Stimulated activated CD8-positive, alpha-beta memory T cell treated with anti-CD3 and anti-CD28 coated beads, Interleukin-7, amount 100 ng/mL, for 4 hours (primary cell): ENCODE measurements around the gene STAMBP.

Experiments
- DNase-seq, 2 donors: peaks; one replicate each; pipeline ENCODE4 v3.0.0-alpha.2; 2020; ENCODE audit warnings: low read depth in 2 of 2

The STAMBP gene

DNA sequence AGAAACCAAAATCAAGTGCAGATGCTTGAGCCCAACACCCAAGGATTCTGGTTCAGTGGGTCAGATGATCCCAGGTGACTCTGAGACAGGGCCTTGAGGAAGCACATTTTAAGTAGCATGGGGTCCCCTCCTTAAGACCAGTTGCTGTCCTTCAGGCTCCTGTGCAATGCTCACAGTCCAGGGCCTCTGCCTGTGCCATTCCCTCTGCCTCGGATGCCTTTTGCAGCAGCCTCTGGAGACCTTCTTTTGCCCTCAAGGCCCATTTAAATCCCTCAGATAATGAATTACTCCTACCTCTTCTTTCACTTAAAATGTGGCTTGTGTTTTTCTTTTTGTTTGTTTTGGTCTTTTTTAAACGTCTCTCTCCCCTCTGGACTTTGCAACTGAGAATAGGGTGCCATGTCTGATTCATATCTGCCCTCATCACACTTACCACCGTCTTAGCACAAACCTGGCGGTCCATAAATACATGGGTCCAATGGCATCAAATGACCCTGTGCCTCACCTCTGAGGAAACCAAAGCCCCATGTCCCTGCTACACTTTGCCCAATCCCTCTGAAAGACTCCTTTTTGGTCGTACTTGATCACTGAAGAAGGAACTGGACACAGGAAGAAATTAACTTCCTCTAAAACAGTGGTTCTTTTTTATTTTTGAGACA, 78.2 kb downstream of the STAMBP start:
- no peak for DNase-seq

DNA sequence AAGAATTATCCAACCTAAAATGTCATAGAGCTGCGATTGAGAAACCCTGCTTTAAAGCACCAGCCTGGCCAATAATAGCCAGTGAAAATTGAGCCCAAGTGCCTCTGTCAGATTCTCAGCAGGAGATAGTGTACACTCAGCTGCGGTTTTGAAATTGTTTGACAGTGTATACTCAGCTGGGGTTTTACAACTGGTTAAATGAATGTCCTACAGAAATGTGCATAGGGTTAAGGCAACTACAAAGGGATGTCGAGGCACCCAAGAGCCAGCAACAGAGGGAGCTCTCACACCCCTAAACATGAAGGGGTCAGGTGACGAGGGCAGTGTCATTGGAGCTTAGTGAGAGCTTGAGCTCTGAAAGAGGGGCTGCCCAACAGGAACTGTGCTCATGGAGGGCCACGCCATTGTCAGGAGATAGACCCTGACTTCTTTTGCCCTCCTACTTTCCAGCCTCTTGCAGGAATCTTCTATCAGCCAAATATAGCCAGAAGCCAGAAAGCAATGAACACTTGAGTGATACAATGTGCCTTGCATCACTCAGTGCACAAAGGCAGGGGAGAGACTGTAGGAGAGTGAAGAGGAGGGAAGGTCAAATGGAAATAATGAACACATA, 79.2 kb downstream of the STAMBP start:
- peak; percentile 40 to 45 for DNase-seq

DNA sequence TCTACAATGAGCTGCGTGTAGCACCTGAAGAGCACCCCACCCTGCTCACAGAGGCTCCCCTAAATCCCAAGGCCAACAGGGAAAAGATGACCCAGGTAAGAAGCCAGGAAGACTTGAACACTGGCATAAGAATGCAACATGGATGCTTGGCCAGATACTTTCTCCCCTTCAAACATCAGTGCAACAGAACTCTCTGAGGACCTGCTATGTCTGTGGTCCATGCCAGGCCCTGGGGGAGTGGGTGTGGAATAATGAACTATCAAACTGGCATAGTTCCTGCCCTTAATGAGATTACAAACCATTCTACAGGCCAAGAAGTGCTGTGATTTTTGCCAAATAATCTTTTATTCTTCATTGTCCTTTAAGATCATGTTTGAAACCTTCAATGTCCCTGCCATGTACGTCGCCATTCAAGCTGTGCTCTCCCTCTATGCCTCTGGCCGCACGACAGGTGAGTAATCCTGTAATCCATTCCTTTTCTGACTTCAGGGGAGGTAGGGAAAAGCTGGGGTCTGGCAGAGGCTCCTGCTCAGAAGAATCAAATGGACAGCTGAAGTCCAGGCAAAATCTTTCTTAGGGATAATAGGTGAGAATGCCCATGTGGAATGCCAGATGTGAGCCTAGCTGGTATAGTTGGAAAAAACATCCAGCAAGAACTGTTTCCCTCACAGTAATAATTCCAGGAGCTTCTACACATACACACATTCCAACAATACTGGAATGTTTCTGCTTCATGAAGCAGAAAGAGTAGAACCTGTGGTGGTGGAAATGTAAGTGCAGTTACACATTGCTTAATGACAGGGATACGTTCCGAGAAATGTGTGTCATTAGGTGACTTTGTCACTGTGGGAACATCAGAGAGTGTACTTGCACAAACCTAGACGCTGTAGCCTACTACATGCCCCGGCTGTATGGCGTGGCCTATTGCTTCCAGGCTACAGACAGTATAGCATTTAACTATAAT, 80.2 kb downstream of the STAMBP start:
- DNase-seq = no peak

DNA sequence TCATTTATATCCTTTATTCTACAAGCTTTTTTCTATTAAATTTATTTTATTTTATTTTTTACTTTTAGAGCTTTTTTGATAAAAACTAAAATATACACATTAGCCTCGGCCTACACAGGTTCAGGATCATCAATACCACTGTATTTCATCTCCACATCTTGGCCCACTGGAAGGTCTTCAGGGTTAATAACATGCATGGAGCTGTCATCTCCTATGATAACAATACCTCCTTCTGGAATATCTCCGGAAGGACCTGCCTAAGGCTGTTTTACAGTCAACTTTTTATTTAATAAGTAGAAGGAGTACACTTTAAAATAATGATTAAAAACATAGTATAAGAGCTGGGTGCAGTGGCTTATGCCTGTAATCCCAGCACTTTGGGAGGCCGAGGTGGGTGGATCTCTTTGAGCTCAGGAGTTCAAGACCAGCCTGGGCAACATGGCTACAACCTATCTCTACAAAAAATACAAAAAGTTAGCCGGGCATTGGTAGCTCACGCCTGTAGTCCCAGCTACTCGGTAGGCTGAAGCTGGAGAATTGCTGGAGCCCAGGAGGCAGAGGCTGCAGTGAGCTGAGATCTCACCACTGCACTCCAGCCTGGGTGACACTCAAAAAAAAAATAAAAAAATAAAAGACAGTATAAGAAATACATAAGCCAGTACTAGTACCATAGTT, 82.2 kb downstream of the STAMBP start:
- DNase-seq = no peak

DNA sequence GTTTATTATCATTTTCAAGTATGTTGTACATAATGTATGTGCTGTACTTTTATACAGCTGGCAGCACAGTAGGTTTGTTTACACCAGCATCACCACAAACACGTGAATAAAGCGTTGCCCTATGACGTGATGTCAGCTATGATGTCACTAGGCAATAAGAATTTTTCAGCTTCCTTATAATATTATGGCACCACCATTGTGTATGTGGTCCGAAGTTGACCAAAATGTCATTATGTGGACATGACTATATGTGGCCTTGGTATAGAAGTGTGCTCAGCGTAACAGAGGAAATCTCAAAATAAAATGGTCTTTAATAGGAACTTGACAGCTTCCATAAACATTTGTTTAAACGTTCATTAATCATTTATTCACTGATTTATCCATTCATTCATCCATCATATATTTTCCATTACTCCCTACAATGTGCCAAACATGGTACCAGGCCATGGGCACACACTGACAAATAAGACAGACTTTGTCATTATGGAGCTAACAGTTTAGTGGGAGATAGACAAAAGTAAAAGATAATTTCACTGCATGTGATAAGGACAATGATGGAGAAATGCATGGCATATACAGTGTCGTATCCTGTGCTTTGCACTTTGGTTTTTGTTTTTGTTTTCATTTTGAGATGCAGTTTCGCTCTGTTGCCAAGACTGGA, 82.9 kb downstream of the STAMBP start:
- DNase-seq = no peak

DNA sequence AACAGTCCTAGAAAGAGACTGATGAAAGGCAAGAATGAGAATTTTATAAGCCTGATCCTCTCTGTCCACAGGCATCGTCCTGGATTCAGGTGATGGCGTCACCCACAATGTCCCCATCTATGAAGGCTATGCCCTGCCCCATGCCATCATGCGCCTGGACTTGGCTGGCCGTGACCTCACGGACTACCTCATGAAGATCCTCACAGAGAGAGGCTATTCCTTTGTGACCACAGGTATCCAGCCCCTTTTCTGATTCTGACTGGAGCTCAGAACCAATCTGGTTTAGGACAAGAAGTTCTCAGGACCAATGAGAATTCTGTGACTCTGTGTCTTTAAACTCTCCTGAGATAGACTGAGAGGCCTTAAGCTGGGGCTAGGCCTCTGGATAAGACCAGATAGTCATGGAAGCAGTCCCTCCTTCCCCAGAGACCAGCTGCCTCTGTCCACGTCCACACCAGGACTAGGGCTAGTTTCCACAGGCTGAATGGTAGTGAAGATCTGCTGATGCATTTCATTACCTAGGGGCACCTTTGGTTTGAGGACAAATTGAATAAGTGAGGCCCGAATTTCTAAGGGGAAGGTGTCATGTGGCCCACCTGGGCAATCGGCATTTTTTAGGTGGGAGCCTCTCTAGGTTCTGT, 84.8 kb downstream of the STAMBP start:
- no peak for DNase-seq

DNA sequence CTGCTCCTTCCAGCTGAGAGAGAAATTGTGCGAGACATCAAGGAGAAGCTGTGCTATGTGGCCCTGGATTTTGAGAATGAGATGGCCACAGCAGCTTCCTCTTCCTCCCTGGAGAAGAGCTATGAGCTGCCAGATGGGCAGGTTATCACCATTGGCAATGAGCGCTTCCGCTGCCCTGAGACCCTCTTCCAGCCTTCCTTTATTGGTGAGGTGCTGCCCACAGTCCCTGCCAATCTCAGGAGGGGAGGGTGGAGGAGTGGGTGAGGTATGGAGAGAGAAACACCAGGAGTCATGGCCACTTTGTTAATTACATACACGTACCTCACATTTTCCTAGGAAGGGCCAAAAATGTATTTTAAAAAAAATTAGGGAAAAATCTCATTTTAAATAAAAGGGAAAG, 85.9 kb downstream of the STAMBP start:
- DNase-seq = no peak

DNA sequence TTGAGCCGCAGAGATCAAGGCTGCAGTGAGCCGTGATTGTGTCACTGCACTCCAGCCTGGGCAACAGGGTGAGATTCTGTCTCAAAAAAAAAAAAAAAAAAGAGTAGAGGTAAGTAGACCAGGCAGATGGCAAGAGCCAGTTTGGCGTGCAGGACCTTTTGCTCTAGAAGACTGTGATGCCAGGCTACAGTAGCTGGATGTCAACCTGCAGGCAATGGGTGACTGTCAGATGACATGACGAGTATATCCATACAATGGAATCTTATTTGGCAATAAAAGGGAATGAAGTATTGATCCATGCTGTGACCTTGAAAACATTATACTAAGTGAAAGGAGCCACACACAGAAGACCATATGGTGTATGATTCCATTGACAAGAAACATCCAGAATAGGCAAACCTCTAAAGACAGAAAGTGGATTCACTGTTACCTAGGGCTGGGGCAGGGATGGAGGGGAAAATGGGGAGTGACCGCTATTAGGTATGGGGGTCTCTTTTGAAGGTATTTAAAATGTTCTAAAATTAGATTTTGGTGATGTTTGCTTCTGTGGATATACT, 86.8 kb downstream of the STAMBP start:
- no peak for DNase-seq

DNA sequence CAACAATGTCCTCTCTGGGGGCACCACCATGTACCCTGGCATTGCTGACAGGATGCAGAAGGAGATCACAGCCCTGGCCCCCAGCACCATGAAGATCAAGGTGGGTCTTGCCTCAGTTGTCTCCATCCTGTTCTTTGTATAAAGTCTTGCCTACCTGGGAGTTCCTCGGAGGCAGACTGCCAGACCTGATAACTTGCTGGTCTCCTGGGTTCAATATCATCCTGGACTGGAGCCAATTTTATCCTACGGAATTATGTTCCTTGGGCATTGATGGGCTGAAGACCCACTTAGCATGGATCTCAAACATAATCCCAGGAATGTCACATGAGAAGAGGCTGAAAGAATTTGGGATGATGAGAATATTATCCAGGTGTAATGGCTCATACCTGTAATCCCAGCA, 87.9 kb downstream of the STAMBP start:
- no peak for DNase-seq

DNA sequence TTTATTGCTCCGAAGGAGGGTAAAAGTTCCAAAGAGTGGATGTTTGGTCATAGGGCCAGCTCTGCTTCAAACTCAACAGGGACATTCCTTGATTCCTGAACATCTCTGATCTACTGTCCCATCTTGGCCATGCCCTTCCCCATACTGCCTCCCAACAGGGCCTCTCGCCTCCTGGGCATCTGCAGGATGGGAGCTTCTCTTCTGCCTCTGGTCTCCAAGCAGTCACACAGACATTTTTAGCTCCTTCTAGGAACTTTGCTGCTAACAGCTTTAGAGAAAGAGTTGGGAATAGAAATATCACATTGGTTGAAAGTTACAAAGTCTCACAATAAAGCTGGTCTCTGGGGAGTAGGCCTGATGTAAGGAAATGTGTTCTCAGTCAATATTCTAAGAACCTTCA, 88.5 kb downstream of the STAMBP start:
- DNase-seq = no peak

DNA sequence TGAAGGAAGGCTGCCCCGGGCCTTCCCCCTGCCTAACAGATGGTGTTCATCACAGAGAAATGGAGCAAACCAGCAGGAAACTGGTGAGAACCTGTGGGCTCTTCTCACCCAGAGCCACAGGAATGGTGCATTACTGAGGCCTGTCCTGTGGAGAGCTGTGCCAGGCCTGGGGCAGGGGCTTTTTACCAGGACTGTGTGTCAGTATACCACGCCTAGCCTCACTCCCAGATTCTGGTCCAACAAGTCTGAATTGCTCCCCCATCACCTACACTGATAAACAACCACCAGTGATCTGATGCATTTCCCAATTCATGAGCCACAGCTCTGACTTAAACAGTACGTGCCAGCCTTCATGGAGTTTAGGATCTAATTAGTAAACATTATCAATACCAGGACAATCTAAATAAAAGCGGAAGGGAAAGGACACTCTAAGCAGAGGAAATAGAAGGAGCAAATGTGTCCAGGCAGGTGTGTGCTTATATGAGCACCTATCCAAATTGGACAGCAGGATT, 89.0 kb downstream of the STAMBP start:
- DNase-seq = no peak

DNA sequence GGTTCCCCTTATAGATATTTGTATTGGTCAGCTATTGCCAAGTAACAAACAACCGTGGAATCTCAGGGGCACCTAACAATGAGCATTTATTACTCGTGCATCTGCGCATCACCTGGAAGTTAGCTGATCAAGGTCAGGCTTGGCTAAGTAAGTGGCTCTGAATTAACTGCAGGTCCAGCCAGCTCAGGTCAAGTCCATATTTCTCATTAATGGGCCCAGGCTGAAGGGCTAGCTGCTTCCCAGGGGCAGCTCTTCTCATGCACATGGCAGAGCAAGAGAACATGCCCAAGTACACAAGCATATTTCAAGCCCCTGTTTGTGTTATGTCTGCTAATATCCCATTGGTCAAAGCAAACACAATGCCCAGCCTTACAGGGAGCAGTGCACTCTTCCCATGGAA, 90.1 kb downstream of the STAMBP start:
- no peak for DNase-seq

DNA sequence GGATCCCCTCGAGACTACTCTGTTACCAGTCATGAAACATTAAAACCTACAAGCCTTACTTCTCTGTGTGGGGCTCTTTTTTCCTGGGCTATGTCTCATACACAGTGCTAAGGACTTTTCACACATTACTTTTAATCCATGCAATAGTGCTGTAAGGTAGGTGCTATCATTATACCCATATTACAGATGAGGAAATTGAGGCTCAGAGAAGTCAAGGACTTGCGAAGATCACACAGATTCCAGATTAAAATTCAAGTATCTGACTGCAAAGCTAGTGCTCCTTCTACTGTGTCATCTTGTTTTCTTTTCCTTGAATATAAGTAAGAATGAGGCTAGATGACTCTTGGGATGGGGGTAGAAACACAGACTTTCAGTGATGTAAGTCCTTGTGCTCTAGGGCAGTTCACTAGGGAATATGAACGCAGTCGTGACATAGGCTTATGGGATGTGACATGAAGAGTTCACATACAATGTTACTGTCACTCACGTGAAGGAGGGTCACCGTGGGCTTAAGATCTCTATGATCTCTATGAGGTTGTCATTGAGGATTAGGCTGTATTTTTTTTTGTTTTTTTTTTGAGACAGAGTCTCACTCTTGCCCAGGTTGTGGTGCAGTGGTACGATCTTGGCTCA, 91.0 kb downstream of the STAMBP start:
- no peak for DNase-seq

DNA sequence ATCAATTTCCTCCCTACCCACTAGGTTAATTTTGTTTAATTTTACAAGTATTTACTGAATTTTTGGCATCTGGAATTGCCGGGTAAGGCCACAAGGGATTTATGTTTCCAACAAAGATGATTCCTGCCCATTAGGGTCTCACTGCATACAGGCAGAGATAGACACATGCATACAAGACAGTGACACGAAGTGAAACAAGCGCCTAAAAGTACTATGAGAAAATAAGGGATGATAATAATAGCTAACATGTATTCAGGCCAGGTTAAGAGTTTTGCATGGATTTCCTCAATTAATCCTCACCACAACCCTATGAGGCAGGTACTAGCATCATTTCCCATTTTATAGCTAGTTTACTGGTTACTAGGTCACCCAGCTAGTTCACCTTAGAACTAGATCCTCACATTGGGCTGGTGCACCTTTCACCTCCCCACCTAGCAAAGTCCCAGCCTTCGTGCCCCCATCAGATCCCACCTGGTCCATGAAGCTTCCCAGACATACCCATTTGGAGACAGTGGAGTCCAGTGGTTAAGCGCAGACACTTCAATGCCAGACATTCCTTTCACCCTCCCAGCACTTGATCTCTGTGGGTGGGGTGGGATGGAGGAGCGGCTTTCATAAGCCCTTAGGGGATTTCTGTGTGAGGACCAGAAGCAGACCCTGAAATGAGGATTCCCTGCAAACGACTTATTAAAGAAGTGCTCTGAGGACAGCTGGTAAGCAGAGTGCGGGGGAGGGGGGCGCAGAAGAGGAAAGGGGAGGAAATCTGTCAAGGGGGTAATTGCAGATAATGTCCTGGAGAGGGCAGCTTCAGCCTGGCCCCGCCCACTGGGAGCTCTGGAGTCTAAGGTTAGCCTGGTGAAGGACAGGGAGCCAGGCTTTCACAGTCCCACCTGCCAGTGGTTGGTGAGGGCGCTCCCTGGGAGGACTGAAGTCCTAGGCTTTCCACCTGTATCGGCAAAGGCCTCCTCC, 92.1 kb downstream of the STAMBP start:
- no peak for DNase-seq

DNA sequence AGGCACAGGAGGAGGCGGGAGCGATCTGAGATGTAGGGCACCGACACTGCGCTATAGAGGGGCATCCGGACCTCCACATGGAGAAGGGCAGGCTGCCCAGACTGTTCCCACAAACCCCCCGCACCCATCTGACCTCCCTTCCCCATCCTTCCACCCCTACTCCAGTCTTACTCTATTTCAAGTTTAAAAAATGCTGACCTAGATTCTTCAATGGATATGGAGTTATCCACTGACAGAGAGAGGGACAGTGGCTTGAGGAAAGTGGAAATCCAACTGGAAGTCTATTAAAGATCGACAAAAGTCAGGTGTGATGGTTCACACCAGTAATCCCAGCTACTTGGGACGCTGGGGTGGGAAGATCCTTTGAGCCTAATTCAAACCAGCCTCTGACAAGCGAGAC, 92.8 kb downstream of the STAMBP start:
- DNase-seq = no peak

DNA sequence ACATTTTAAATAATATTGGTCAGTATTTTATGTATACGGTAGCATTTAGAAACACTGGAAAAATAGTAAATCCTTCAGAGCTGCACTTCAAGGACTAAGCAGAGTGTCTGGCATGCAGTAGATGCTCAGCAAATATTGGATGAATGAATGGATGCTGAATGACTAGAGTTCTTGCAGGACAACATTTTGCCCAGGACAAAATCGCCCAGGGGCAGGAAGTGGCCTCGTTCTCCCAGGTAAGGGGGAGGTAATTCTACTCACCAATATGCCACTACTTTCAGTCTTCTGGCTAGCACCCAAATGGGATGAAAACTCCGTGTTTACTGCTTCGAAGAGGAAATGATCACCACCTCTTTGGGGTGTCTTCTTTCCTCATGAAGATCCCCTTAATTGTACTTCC, 93.9 kb downstream of the STAMBP start:
- DNase-seq = no peak
